ENCODE measurements around the gene TBC1D7. TPM values are rescaled to one million over a fixed set of nuclear protein-coding genes. Genes with fewer than 3 reads are reported as not detected.

The TBC1D7 gene
- total RNA-seq, 1 experiment from 2014 or later: 29.2 TPM

DNA sequence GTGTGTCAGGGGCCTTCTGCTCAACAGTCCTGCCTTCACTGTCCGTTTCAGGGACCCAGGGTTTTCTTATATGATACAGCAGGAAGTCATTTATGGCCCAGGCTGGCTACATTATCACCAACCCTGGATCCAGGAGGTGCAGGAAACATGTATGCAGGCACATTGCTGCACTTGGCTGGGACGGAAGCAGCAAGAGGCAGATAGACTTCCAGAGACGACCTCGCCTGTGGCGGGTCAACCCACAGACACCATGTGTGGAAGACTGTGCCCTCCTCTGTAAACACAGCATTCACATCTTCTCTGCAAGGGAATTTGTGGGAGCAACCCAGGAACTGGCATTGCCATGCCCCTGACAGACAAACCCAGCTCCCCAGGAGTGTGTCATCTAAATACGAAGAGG is 43.7 kb downstream of the TBC1D7 start:
- POLR2A ChIA-PET (ENCODE audit: unreplicated experiment): no interaction called here
- Histone ChIP-seq H4K20me1 (ENCODE audit: insufficient read depth) (no peaks in the 10 kb centered on the region), H2AFZ (no peak overlapping the region), H3K36me3 (ENCODE audit: low read depth) (no peaks in the 10 kb centered on the region), H3K9me2 (ENCODE audit: insufficient read depth) (no peaks in the 10 kb centered on the region), H3K4me2 (no peak overlapping the region), H3K4me3 (no peak overlapping the region), H3K27me3 (ENCODE audit: insufficient read depth, low read depth) (no peaks in the 10 kb centered on the region), H3K9me3 (ENCODE audit: insufficient read depth, low read depth) (no peaks in the 10 kb centered on the region), H3K27ac (no peak overlapping the region), H3F3A (ENCODE audit: insufficient read depth, low read depth) (no peaks in the 10 kb centered on the region), H3K4me1 (replicated peaks; ENCODE audit: insufficient read depth) (no peaks in the 10 kb centered on the region), H3K79me2 (ENCODE audit: low read depth) (no peaks in the 10 kb centered on the region)
- intact Hi-C loops (cut with micrococcal nuclease; ENCODE audit: unreplicated experiment): no loop called here
- TF ChIP-seq EZH2 (IDR thresholded peaks at IDR 0.05; ENCODE audit: low read depth): no peak
- TF ChIP-seq, protein P1, sequence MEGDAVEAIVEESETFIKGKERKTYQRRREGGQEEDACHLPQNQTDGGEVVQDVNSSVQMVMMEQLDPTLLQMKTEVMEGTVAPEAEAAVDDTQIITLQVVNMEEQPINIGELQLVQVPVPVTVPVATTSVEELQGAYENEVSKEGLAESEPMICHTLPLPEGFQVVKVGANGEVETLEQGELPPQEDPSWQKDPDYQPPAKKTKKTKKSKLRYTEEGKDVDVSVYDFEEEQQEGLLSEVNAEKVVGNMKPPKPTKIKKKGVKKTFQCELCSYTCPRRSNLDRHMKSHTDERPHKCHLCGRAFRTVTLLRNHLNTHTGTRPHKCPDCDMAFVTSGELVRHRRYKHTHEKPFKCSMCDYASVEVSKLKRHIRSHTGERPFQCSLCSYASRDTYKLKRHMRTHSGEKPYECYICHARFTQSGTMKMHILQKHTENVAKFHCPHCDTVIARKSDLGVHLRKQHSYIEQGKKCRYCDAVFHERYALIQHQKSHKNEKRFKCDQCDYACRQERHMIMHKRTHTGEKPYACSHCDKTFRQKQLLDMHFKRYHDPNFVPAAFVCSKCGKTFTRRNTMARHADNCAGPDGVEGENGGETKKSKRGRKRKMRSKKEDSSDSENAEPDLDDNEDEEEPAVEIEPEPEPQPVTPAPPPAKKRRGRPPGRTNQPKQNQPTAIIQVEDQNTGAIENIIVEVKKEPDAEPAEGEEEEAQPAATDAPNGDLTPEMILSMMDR (conservative IDR thresholded peaks at IDR 0.05): no peak
- no peak for DNase-seq
- CTCF ChIA-PET: no interaction called here
- no TSS peak for BruUV-seq (replicated peaks)

DNA sequence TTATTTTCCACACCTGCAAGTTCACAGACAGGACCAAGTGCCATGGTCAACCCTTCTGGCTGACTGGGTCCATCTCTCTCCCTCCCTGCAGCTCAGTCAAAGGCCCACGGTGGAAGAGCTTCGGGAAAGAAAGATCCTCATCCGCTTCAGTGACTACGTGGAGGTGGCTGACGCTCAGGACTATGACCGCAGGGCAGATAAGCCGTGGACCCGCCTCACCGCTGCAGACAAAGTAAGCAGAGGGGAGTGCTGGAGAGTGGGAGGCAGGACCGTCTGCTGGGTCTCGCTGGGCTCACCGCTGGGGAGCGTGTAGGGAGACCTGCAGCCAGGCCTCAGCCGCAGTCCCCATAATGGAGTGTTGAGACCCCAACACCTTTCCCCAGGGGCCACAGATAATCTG is 45.0 kb downstream of the TBC1D7 start:
- ChIA-PET CTCF (no interaction called here), POLR2A (ENCODE audit: unreplicated experiment) (no interaction called here)
- H3K9me2 ChIP-seq (ENCODE audit: insufficient read depth): no peaks in the 10 kb centered on the region
- TF ChIP-seq EZH2 (IDR thresholded peaks at IDR 0.05; ENCODE audit: low read depth): no peak
- TF ChIP-seq, protein P1 (conservative IDR thresholded peaks at IDR 0.05): no peak
- no peaks in the 10 kb centered on the region for H3K27me3 ChIP-seq (ENCODE audit: insufficient read depth, low read depth)
- no peaks in the 10 kb centered on the region for H3K4me1 ChIP-seq (replicated peaks; ENCODE audit: insufficient read depth)
- intact Hi-C loops (cut with micrococcal nuclease; ENCODE audit: unreplicated experiment): no loop called here
- no TSS peak for BruUV-seq (replicated peaks)
- no peak overlapping the region for H2AFZ ChIP-seq
- no peaks in the 10 kb centered on the region for H3K36me3 ChIP-seq (ENCODE audit: low read depth)
- H3K9me3 ChIP-seq (ENCODE audit: insufficient read depth, low read depth): no peaks in the 10 kb centered on the region
- DNase-seq: no peak
- H3K79me2 ChIP-seq (ENCODE audit: low read depth): no peaks in the 10 kb centered on the region
- H3K4me2 ChIP-seq: no peak overlapping the region
- H3K4me3 ChIP-seq: no peak overlapping the region
- no peak overlapping the region for H3K27ac ChIP-seq
- no peaks in the 10 kb centered on the region for H3F3A ChIP-seq (ENCODE audit: insufficient read depth, low read depth)
- H4K20me1 ChIP-seq (ENCODE audit: insufficient read depth): no peaks in the 10 kb centered on the region

DNA sequence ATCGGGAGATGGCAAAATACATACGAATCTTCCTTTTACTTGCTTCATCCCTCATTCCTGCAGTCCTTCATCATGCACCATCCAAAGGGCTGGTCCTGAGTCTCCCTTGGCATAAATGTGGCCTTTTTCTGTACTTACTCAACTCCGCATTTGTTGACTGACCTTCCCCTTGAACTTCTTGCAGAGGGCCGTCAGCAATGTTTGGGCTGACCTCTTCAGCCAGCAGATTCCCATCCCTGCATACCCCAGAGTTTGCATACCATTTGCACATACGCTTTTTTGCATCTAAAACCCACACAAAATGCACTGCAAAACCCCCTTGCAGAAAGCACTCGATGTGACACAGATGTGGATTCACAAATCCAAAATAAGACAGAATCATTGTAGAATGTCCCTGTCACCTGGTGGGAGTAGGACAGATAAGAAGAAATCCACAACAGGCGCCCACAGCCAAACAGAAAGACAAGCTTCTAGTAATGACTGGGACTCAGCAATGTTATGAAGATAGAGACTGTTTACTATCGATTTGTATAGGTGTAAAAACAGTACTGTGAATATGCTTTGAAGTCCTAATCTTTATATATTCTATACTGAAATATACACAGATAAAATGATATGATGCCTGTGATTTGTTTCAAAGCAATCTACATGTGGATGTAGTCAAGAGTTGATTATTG is 45.8 kb downstream of the TBC1D7 start:
- no peak for TF ChIP-seq EZH2 (IDR thresholded peaks at IDR 0.05; ENCODE audit: low read depth)
- H3K4me1 ChIP-seq (replicated peaks; ENCODE audit: insufficient read depth): no peaks in the 10 kb centered on the region
- H3K79me2 ChIP-seq (ENCODE audit: low read depth): no peaks in the 10 kb centered on the region
- H3K4me3 ChIP-seq: no peak overlapping the region
- no peaks in the 10 kb centered on the region for H3F3A ChIP-seq (ENCODE audit: insufficient read depth, low read depth)
- H3K9me3 ChIP-seq (ENCODE audit: insufficient read depth, low read depth): no peaks in the 10 kb centered on the region
- H3K27ac ChIP-seq: no peak overlapping the region
- no peak overlapping the region for H3K4me2 ChIP-seq
- DNase-seq: no peak
- no peak overlapping the region for H2AFZ ChIP-seq
- intact Hi-C loops (cut with micrococcal nuclease; ENCODE audit: unreplicated experiment): no loop called here
- no peaks in the 10 kb centered on the region for H4K20me1 ChIP-seq (ENCODE audit: insufficient read depth)
- no peaks in the 10 kb centered on the region for H3K36me3 ChIP-seq (ENCODE audit: low read depth)
- ChIA-PET CTCF (no interaction called here), POLR2A (ENCODE audit: unreplicated experiment) (no interaction called here)
- no TSS peak for BruUV-seq (replicated peaks)
- no peaks in the 10 kb centered on the region for H3K27me3 ChIP-seq (ENCODE audit: insufficient read depth, low read depth)
- H3K9me2 ChIP-seq (ENCODE audit: insufficient read depth): no peaks in the 10 kb centered on the region

DNA sequence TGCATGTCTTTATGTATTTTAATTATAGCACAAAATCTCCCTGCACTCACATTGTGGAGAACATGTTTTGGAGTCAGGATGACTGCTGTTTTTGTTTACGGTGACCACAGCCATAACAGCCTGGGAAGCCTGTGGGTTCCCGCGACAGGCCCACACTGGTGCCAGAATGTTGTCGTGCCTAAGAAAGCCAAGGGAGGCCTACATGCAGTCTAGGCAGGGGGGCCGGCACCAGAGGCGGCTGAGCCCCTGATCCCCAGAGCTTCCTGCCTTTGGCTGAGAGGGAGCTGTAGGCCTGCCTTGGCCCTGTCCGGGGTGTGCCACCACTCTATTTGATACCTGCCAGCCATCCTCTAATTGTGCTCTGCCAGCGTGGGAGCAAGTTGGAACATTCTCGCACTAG is 46.7 kb downstream of the TBC1D7 start:
- H3K9me3 ChIP-seq (ENCODE audit: insufficient read depth, low read depth): no peaks in the 10 kb centered on the region
- ChIA-PET POLR2A (ENCODE audit: unreplicated experiment) (no interaction called here), CTCF (no interaction called here)
- no peaks in the 10 kb centered on the region for H3K4me1 ChIP-seq (replicated peaks; ENCODE audit: insufficient read depth)
- TF ChIP-seq, protein P1 (conservative IDR thresholded peaks at IDR 0.05): no peak
- TF ChIP-seq EZH2 (IDR thresholded peaks at IDR 0.05; ENCODE audit: low read depth): no peak
- no TSS peak for BruUV-seq (replicated peaks)
- intact Hi-C loops (cut with micrococcal nuclease; ENCODE audit: unreplicated experiment): no loop called here
- no peak overlapping the region for H3K27ac ChIP-seq
- no peaks in the 10 kb centered on the region for H3K36me3 ChIP-seq (ENCODE audit: low read depth)
- no peaks in the 10 kb centered on the region for H3K79me2 ChIP-seq (ENCODE audit: low read depth)
- no peak overlapping the region for H3K4me2 ChIP-seq
- no peaks in the 10 kb centered on the region for H3F3A ChIP-seq (ENCODE audit: insufficient read depth, low read depth)
- H3K9me2 ChIP-seq (ENCODE audit: insufficient read depth): no peaks in the 10 kb centered on the region
- no peaks in the 10 kb centered on the region for H3K27me3 ChIP-seq (ENCODE audit: insufficient read depth, low read depth)
- no peaks in the 10 kb centered on the region for H4K20me1 ChIP-seq (ENCODE audit: insufficient read depth)
- H2AFZ ChIP-seq: no peak overlapping the region
- DNase-seq: no peak
- H3K4me3 ChIP-seq: no peak overlapping the region

All from PC-9 (cell line).